ENCODE results near the gene URI1.
"Not testable (repeated sequence)": the region's sequence is repeated elsewhere in the genome, so short reads cannot be mapped to it uniquely, and the experiment has no call there.

Gene URI1

DNA sequence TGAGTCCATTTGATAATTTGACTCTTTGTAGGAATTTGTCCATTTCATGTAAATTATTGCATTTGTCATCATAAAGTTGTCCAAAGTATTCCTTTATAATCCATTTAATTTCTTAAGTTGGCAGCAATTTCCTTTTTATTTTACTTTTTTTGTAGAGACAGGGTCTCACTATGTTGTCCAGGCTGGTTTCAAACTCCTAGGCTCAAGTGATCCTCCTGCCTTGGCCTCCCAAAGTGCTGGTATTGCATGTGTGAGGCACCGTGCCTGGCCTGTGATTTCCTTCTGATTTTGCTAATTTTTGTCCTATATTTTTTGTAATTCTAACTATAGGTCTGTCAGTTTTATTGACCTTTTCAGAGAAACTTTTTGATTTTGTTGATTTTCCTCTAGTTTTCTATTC is 84.9 kb downstream of the URI1 start:
- no peak for DNase-seq

DNA sequence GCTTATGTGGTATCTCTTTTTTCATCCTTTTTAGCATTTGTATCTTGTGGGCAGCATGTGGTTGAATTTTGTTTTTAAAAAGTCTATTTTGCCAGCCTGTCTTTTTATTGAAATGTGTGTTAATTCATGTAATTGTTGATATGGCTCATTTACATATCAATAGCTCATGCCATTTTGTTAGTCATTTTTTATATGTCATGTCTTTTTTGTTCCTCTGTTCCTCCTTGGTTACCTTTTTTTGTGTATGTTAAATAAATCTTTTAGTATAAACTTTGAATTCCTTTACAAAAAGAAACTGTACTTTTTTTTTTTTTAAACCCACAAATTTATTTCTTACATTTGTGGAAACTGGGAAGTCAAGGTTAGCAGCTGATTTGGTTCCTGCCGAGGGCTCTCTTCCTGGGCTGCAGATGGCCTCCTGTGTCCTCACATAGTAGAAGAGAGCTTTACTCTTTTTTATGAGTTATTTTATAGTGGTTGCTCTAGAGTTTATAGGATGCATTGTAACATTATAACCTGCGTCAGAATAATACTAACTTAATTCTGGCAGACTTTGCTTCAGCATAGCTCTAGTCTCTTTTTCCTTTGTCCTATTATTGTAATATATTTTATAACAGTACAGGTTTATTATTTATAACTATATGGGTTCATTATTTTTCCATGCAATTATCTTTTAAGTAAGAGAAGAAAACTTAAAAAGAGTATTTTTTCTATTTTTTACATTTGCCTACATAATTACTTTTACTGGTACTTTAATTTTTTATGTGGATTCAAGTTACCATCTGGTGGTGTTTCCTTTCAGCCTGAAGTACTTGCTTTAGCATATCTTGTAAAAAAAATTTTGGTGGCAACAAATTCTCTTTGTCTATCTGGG is 86.3 kb downstream of the URI1 start:
- no peak for DNase-seq

DNA sequence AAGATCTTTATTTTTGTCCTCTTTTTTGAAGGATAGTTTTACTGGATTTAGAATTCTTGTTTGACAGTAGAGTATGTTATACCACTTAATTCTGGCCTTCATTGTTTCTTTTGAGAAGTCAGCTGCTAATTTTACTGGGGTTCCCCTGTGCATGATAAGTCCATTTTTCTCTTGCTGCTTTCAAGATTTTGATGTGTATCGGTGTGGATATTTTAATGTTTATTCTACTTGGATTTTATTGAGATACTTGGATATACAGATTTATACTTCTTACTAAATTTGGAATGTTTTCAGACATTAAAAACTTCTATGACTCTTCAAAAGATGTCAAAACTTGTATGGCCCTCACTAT is 86.9 kb downstream of the URI1 start:
- no peak for DNase-seq

DNA sequence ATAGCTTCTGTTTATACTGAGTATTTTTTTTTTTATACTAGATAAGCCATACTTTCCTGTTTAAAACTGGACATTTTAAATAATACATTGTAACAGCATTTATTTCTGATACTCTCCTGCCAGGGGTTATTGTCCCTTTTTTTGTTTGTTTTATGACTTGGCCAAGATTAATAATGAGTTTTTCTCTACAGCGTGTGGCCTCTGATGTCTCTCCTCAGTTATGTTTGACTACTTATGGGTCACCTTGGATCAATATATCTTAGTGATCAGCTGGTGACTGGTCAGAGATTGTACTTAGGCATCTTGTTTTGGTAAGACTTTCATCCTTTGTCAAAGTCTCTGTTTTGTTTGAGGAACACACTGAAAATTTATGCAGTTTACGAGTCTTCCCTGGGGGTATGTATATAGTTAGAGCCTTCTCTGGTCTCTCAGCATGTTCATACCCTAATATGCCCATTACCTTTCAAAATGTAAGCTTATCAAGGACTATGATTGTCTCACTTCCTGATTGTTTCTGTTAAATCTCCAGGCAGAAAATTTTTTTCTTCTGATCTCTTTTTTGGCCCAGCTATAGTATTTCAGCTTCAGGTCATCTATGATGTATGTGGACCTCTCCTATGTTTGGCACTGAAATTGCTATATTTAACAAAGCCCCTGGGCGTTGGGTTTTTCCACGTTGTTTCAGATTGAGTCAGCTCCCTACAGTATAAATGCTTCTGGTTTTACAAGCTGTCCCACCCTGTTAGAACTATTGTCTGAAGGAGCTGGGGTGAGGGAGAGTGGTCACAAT is 87.9 kb downstream of the URI1 start:
- DNase-seq, result no peak

DNA sequence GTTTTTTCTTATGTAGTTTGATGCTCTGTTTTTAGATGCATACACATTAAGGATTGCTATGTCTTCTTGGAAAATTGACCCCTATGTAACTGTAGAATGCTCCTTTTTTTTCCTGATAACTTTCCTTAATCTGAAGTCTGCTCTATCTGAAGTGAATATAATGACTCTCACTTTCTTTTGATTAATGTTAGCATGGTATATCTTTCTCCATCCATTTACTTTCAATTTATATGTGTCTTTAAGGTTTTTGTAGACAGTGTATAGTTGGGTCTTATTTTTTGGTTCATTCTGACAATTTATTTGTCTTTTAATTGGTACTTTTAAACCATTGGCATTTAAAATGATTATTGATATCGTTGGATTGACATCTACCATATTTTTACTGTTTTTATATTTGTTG is 92.3 kb downstream of the URI1 start:
- no peak for DNase-seq

DNA sequence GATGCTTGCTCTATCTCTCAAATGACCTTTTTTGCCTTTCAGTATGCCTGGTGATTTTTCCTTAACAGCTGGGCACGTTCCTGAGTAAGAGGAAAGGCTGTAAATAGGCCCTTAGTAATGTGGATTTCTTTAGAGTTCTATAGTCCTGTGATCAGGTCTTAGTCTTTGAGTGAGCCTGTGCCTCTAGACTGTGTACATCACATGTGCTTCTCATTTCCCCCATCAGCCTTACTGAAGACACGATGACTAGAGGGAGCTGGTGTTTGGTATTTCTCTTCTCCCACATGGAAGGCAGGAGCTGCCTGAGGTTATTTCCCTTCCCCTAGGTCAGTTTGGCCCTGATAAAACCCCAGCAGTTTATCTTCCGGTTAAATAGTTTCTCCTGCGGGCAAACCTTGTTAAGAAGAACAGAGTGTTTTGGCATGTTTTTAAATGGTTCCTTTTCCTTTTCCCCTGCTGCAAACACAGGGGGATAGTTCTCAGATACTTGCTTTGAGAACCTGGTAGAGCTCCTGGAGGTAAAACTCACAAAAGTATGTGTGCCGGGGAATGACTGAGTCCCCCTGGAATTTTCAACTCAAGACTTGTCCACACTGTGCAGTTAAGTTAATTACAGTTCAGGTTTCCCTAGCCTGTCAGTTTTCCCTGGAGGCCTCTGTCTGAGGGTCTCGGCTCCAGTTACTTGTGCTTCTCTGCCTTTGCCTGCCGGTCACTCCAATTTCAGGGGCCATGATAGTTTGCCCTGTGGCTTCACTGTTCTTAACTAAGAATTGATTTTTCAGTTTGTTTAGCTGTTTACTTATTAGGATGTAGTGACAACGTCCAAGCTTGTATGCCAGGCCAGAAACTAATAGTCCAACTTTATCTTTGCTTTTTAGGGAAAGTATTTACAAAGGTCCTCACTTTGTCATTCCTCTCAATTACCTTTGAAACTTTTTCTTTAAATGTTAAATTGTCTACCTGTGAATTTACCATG is 94.4 kb downstream of the URI1 start:
- no peak for DNase-seq

DNA sequence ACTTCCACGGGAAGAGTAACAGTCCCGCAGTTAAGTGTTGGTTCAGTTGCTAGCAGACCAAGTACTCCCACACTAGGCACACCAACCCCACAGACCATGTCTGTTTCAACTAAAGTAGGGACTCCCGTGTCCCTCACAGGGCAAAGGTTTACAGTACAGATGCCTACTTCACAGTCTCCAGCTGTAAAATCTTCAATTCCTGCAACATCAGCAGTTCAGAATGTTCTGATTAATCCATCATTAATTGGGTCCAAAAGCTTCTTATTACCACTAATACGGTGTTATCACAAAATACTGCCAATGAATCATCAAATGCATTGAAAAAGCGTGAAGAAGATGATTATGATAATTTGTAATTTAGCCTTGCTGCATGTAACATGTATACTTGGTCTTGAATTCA is 95.8 kb downstream of the URI1 start:
- no peak for DNase-seq

DNA sequence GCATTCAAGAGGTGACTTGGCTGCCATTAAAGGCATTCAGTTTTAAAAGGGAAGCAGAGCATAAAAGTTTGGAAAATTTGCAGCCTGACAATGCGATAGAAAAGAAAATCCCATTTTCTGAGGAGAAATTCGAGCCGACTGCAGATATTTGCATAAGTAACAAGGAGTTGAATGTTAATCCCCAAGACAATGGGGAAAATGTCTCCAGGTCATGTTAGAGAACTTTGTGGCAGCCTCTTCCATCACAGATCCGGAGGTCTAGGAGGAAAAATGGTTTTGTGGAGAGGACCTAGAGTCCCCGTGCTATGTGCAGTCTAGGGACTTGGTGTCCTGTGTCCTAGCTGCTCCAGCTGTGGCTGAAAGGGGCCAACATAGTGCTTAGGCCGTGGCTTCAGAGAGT is 99.9 kb downstream of the URI1 start:
- DNase-seq, result not testable (repeated sequence)

DNA sequence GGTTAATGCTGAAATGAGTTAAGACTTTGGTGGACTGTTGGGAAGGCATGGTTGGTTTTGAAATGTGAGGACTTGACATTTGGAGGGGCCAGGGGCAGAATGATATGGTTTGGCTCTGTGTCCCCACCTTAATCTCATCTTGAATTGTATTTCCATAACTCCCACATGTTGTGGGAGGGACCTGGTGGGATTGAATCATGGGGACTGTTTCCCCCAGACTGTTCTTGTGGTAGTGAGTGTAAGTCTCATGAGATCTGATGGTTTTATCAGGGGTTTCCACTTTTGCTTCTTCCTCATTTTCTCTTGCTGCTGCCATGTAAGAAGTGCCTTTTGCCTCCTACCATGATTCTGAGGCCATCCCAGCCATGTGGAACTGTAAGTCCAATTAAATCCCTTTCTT is 101.0 kb downstream of the URI1 start:
- DNase-seq, result not testable (repeated sequence)

DNA sequence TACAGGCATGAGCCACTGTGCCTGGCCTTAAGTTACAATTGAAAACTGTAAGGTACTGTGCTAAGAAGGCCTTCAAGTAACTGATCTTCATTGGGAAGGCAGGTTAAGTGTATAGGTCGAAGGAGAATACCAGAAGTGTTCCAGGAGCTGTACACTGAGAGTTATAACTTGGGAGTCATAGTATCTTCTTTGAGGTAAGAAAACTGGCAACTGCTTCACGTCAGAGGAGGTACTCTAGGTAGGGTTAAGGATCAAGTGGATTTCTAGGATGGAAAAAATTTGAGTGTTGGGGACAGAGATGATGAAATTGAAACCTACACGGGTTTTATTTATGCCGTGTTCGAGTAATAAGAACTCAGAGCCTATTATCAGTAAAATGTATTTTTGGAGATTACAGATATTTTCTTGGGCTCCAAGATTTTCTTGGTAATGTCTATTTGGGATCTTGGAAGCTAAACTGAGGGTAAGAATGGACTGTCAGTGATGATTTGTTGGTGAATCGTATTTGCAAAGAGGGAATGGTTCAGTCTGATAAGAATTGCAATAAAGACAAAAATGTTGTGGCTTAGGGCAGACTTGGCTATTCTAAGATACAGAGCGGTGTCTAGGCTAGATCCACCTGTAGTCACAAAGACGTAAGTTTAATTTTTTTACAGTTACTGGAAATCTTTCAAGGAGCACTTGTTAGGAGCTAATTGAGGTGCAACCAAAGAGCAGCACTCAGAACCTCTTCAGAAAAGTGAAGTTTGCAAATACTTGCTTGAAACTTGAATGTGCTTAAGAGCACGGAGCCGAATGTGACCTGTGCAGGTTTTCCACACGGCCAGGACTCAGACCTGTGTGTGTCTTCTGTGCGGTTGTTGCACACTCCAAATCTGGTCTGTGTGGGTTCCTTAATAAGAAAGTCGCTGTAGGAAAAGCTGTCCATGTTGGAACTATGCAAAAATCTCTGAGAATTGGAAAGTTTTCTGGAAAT is 102.5 kb downstream of the URI1 start:
- no peak for DNase-seq

DNA sequence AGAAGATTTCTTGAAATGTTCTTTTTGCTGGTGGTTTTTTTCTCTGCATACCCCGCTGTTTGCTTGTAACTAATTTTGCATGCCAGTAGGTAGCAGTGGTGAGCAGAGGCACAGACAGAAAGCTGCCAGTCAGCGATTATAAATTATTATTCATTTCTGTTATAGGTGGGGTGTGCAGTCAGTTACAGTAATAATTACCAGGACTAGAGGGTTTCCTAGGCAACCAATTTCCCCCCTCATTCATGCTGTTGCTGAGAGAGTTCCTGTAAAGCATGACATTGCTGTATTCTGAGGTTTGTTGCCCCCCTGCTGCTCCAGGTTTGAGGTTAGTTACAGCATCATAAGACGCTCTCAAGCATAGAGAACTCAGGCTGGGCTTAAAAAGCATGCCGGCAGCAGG is 104.5 kb downstream of the URI1 start:
- no peak for DNase-seq

DNA sequence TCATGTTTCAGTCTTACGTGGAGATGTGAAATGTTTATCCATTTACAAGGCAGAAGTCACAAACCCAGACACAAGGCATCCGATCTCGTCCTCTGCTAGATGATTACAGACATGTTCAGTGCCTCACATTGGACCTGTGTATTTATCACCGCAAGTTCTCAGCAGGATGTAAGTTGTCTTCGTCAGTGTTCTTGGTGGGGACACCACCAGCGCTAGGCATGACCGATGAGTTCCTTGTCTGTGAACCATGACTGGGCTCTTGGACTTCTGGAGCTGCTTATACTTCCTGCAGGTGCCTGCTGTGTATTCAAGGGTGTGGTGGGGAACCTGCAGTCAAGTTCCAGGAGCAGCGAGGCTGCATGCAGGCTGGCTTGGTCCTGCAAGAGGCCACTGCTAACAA is 105.4 kb downstream of the URI1 start:
- no peak for DNase-seq

DNA sequence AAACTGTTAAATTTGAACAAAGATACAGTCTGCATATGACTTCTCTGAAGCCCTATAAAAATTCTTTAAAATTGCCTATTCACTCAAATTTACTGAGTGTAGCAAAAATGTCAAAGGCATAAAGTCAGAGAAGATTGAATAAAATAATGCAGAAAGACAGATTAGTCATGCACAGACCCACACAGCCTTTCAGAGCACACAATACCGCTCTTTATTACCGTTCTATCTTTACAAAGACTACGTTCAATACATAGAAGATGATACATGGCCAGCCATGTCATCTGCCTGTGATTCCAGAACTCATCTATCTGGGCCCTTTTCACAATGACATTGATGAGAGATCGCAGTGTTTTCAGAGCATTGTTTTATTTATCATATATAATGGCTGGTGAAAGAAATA is 107.2 kb downstream of the URI1 start:
- no peak for DNase-seq

DNA sequence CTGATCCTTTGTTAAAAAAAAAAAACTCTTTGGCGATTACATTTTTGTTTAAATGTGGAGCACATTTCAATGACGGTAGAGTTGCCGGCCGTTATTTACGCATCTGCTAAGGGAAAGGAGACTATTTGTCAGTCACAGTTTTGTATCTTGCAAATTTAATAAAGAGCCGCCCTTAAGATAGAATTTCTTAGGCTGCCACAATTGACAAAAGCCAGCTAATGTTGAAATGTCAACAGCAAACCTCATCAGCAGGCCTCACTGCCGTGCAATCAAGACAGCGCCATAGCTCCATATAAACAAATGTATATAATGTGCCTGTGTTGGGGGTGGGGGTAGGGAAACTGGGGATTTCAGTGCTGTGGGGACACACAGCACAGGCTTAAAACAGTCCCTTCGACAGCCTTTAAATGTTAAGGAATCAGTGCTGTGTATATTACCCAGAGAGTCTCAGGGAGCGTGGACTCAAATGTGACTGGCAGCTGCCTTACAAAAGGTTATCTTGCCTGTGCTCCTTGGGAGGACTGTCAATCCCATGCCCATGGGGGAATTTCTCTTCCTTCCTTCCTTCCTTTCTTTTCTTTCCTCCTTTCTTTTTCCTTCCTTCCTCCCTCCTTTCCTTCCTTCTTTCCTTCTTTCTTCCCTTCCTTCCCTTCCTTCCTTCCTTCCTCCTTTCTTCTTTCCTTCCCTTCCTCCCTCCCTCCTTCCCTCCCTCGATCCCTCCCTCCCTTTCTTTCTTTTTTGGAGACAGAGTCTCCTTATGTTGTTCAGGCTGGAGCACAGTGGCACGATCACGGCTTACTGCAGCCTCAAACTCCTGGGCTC is 108.0 kb downstream of the URI1 start:
- no peak for DNase-seq

DNA sequence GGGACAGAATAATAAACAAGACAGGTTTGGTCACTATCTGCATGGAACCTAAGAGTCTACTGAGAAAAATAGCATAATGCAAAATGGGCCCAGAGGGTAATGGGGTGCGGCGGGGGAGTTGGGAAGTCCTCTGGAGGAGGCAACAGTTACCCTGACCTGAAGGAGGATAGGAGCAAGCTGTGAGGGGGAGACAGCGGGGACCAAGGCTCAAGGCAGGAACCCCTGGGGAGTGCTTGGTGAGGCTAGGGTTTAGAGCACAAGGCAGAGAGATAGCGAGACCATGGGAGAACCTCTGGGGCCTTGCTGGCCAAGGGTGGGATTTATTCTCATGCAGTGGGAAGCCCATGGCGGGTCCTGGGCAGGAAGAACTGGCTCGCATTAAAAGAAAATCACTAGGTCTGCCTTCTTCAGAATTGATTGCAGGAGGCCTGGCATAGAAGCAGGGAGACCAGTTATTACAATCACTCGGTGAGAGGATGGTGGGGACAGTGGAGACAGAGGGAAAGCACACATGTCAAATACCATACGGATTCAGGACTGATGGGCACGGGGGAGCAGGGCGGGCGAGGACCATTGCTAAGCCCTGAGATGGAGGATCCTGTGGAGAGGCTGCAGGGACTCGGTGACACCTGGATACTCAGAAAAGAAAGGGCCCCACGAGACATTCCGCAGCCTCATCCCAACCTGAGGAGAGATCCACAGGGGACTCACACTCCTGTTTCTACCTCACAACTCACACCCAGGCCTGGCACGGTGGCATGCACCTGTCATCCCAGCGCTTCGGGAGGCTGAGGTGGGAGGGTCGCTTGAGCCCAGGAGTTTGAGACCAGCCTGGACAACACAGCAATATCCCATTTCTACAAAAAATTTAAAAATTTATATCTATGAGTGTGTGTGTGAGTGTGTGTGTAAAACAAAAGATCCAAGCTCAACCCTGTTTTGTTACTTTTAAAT is 110.4 kb downstream of the URI1 start:
- DNase-seq, result no peak

DNA sequence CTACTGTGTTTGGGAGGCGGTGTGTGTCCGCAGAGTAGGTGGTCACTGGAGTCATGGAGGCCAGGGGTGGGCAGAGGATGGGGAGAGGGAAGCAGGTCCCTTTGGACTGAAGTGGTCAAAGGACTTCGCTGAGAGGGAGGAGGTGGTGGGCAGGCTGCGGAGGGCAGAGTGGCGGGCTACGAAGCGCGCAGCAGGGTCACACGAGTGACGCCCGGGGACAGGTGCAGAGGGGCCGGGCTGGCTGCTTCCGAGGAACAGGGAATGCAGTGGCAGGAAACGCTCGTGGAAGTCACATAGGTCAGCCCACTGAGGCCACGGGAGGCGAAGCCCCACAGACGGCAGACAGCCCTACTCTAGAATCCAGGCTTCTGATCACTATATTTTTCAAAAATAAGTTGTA is 111.5 kb downstream of the URI1 start:
- DNase-seq, result no peak

DNA sequence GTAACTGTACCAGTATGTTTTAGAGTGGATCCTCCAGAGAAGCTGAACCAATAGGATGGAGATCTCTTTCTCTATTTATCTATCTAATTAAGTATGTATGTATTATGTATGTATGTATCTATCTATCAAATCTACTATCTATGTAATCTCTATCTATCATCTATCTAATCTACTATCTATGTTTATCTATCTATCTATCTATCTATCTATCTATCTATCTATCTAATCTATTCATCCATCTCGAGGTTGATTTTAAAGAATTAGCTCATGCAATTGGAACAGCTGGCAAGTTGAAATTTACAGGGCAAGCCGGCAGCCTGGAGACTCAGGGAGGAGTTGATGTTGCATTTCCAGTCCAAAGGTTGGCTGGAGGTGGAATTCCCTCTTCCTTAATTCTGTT is 112.2 kb downstream of the URI1 start:
- no peak for DNase-seq

DNA sequence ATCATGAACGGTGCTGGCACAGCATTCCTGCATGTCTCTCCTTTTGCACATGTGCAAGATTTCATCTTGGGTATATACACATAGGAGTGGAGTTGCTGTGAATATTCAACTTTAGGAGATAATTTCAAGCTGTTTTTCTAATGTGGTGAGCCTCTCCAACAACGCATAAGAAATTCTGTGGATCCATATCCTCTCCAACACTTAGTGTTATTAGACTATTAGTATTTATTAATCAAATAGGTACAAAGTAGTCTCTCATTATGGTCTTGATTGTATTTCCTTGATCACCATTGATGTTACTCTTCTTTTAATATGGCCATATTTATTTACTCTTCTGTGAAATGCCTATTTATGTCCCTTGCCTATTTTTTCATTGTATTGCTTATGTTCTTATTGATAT is 114.5 kb downstream of the URI1 start:
- DNase-seq, result no peak

DNA sequence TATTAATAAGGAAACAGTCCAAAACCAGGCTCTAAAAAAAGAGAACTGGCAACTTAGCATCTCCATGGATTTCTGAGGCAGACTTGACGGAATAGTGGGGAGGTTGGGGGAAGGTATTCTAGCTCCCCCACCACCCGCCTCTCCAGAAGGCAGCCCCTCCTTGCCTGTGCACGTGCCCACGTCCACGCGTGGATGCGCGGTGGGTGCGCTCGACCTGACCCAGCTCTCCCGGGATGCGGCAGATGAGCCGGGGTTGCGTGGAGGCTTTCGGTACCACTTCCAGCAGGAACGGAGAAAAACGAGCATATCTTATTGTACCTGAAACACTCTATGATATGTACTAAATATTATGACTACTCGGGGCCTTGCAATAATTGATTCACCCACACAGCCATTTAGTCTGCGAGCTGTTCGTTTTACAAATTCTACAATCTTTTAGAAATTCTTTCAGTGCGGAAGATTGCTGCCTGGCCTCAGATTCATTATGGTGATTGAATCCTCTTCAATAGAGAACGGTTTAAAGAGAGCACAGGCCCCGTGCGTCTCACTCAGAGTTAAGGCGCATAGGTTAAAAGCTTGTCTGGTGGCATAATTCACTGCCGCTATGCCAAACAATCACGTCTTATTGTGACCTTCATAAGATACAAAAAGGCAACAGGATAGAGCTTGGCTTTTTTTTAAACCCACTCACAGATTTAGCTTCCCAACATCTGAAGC is 117.9 kb downstream of the URI1 start:
- DNase-seq, result no peak
